CD4-positive, alpha-beta T cell (primary cell): Measurements from ENCODE around the gene JMJD4. TPM values are rescaled to one million over a fixed set of nuclear protein-coding genes. Genes with fewer than 3 reads are reported as not detected.

Experiments used
- ATAC-seq: fragments of 200-7000 bp; cut with Tn5 transposase; one replicate; pipeline ENCODE4 v1.10.0; 2022; ENCODE audit warnings: mild to moderate bottlenecking; ENCODE audit not compliant: poor library complexity
- CTCF ChIA-PET: fragments of 350-600 bp; sonication (Branson Sonifier 250); formaldehyde crosslinking; loops from one replicate; lab custom pipeline; 2021; ENCODE audit warnings: antibody characterized with exemption, inconsistent platforms; lab: Charles Lee
- POLR2A ChIA-PET: fragments of 350-600 bp; sonication (Branson Sonifier 250); formaldehyde crosslinking; loops from one replicate; lab custom pipeline; 2021; ENCODE audit warnings: antibody characterized with exemption, inconsistent platforms; lab: Charles Lee
- DNase-seq, 14 experiments: peaks; one replicate each; pipeline ENCODE4 v3.0.0-alpha.2; 2013 to 2020; ENCODE audit warnings: mixed read lengths in 2 of 14
- H3K27ac ChIP-seq, 2 donors: one replicate each; pipeline versions ENCODE4 v1.5.1 to v1.7.0; 2013; ENCODE audit warnings: low read length in 2 of 2, low read depth in 1 of 2, mild to moderate bottlenecking in 1 of 2
- H3K27me3 ChIP-seq, 2 experiments: 1 replicate in 1 of 2; 2 replicates in 1 of 2; pipeline versions ENCODE4 v1.6.1 to v1.7.0; 2013; ENCODE audit warnings: low read length in 2 of 2, control low read depth in 1 of 2, mild to moderate bottlenecking in 1 of 2, moderate library complexity in 1 of 2; ENCODE audit not compliant: insufficient read depth in 2 of 2, control insufficient read depth in 1 of 2
- H3K36me3 ChIP-seq: one replicate; pipeline ENCODE4 v1.6.1; 2013; ENCODE audit warnings: low read length, control low read depth; ENCODE audit not compliant: insufficient read depth
- H3K4me1 ChIP-seq: one replicate; pipeline ENCODE4 v1.6.1; 2013; ENCODE audit warnings: low read length, control low read depth; ENCODE audit not compliant: insufficient read depth
- H3K4me3 ChIP-seq: one replicate; pipeline ENCODE4 v1.5.1; 2013; ENCODE audit warnings: mild to moderate bottlenecking, low read length, moderate library complexity
- H3K9me3 ChIP-seq, 2 experiments: 1 replicate in 1 of 2; 2 replicates in 1 of 2; pipeline versions ENCODE4 v1.6.1 to v1.7.0; 2013; ENCODE audit warnings: low read length in 2 of 2, mild to moderate bottlenecking in 2 of 2, control low read depth in 1 of 2, moderate library complexity in 1 of 2; ENCODE audit not compliant: control insufficient read depth in 1 of 2, insufficient read depth in 1 of 2
- H3K27ac Mint-ChIP-seq: one replicate; pipeline ENCODE4 v1.8.0; 2020; ENCODE audit warnings: mixed read lengths
- H3K27me3 Mint-ChIP-seq: one replicate; pipeline ENCODE4 v1.8.0; 2021; ENCODE audit warnings: mixed read lengths
- H3K36me3 Mint-ChIP-seq: one replicate; pipeline ENCODE4 v1.8.0; 2021; ENCODE audit warnings: low read depth, mixed read lengths
- H3K4me1 Mint-ChIP-seq: one replicate; pipeline ENCODE4 v1.8.0; 2021; ENCODE audit warnings: low read depth, mixed read lengths
- H3K4me3 Mint-ChIP-seq: one replicate; pipeline ENCODE4 v1.8.0; 2020; ENCODE audit warnings: mild to moderate bottlenecking, mixed read lengths
- H3K9me3 Mint-ChIP-seq: one replicate; pipeline ENCODE4 v1.8.0; 2020; ENCODE audit warnings: mixed read lengths
- intact Hi-C, 2 experiments: fragments of 100-400 bp; cut with DNase I in 1 of 2; cut with micrococcal nuclease in 1 of 2; formaldehyde crosslinking; loops; one replicate each; pipeline versions ENCODE4 v1.15.1 to v1.9.0; 2023 to 2025; cut with DNase I, micrococcal nuclease
- total RNA-seq, 174 experiments: library from RNA in 2 of 174; stranded (reverse) in 2 of 174; gene quantifications; one replicate each; pipeline ENCODE4 v1.2.3 and lab custom pipeline; 2021 to 2026
- TF ChIP-seq, protein P1 (sequence below): fragments of 200-600 bp; IDR thresholded peaks from one replicate; pipeline ENCODE4 v1.8.0; 2022; ENCODE audit warnings: antibody characterized with exemption, mild to moderate bottlenecking

JMJD4 gene
- total RNA-seq, 2 experiments from 2014 or later: 11.4 to 11.9 TPM

DNA sequence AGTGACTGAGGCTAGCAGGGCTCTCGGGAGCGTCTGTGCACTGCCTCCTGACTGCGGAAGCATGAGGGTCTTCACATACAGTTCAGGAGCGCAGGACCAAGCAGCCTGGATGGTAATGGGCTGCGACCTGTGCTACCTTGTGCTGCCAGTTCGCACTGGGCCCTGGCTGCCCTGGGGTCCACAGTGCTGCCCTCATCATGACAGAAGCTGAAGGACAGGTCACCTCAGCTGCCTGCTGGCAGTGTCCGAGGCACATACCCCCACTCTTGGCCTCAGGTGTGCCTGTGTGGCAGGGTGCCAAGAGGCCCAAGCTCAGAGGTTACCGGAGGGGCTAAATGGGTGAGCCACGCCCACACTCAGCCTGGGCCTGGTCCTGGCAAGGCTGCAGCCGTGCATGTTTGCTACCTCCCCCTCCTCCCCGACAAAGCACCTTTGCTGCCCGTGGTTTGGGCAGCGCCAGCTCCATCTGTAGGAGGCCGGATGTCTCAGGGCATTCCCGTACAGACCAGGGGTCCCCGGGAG lies 4.4 kb downstream of the JMJD4 start:
- peaks cover 16% of the 10 kb centered on the region for H3K36me3 ChIP-seq
- H3K27me3 ChIP-seq: no peaks in the 10 kb centered on the region
- intact Hi-C loops: loop anchor here in 1 of 2 experiments (5.0 to 10.0 kb wide), 4 partner anchors 168 to 1894 kb away; partner anchors contain the start of genes C1orf35, MRPL55, TAF5L and URB2
- Mint-ChIP-seq H3K36me3 (peaks cover 8% of the 10 kb centered on the region), H3K9me3 (no peaks in the 10 kb centered on the region), H3K4me1 (peaks cover 41% of the 10 kb centered on the region), H3K27ac (peak overlapping the region; percentile 76), H3K27me3 (peaks cover 5% of the 10 kb centered on the region), H3K4me3 (peak overlapping the region; percentile 88)
- CTCF ChIA-PET: interaction anchor here (0.7 to 1.9 kb wide), 4 partner anchors 31 to 223 kb away, joined by 3 to 6 read pairs (median 4); no protein-coding TSS in a partner anchor
- H3K4me1 ChIP-seq: peaks cover 44% of the 10 kb centered on the region
- peak in 1 of 14 experiments; percentile 39 for DNase-seq
- H3K9me3 ChIP-seq: no peaks in the 10 kb centered on the region
- no peak for ATAC-seq
- H3K4me3 ChIP-seq: no peak overlapping the region
- POLR2A ChIA-PET: interaction anchor here (0.7 to 1.5 kb wide), 2 partner anchors 57 to 225 kb away, joined by 3 read pairs; no protein-coding TSS in a partner anchor
- TF ChIP-seq, protein P1, sequence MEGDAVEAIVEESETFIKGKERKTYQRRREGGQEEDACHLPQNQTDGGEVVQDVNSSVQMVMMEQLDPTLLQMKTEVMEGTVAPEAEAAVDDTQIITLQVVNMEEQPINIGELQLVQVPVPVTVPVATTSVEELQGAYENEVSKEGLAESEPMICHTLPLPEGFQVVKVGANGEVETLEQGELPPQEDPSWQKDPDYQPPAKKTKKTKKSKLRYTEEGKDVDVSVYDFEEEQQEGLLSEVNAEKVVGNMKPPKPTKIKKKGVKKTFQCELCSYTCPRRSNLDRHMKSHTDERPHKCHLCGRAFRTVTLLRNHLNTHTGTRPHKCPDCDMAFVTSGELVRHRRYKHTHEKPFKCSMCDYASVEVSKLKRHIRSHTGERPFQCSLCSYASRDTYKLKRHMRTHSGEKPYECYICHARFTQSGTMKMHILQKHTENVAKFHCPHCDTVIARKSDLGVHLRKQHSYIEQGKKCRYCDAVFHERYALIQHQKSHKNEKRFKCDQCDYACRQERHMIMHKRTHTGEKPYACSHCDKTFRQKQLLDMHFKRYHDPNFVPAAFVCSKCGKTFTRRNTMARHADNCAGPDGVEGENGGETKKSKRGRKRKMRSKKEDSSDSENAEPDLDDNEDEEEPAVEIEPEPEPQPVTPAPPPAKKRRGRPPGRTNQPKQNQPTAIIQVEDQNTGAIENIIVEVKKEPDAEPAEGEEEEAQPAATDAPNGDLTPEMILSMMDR: no peak
- no peak overlapping the region for H3K27ac ChIP-seq

DNA sequence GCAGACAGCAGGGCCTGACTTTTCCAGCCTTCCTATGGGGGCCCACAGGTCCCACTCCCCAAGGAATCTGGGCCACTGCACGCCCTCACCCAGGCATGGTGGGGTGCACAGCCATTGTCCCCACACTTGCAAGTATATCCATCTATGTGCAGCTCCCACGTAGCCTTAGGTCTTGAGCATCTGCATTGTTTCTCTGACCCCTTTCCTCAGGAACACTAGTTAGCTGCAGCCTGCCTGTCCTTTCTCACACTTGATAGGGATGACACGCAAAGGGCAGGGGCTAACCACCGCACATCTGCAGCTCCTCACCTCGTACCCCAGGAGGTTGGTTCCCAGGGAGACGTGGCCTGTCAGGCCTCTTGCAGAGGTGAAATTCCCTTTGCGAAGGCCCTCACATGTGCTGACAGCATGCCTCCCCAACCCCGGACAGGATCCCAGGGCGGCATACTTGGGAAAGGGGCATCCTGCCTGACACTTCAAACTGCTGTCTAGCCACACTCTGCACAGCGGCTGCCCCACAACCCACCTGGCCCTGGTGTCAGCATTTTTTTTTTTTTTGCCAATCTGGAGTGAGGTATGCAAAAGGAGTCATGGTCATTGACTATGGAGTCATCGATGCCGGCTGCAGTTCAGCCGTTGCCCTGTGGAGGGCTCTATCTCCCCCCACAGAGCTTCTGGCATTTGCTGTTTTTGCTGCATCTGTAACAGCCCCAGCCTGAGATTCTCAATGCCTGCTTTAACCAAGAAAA lies 5.0 kb downstream of the JMJD4 start:
- ChIA-PET POLR2A (interaction anchor here (0.7 to 1.5 kb wide), 2 partner anchors 58 to 225 kb away, joined by 3 read pairs; no protein-coding TSS in a partner anchor), CTCF (interaction anchor here (0.7 to 1.9 kb wide), 4 partner anchors 32 to 224 kb away, joined by 3 to 6 read pairs (median 4); no protein-coding TSS in a partner anchor)
- Mint-ChIP-seq H3K4me3 (peak overlapping the region; percentile 88), H3K36me3 (peaks cover 8% of the 10 kb centered on the region), H3K27me3 (peaks cover 5% of the 10 kb centered on the region), H3K27ac (peak overlapping the region; percentile 76), H3K4me1 (peaks cover 41% of the 10 kb centered on the region), H3K9me3 (no peaks in the 10 kb centered on the region)
- no peaks in the 10 kb centered on the region for H3K9me3 ChIP-seq
- H3K36me3 ChIP-seq: peaks cover 16% of the 10 kb centered on the region
- peak; percentile 26 for ATAC-seq
- intact Hi-C loops: loop anchor here in 1 of 2 experiments (5.0 to 10.0 kb wide), 5 partner anchors 168 to 1895 kb away; partner anchors contain the start of genes C1orf35, MRPL55, TAF5L and URB2
- DNase-seq: peak in 5 of 14 experiments; percentile 36 to 68 (median 49)
- peak overlapping the region in 1 of 2 donors; percentile 36 for H3K27ac ChIP-seq
- no peaks in the 10 kb centered on the region for H3K27me3 ChIP-seq
- TF ChIP-seq, protein P1: peak; percentile 51
- H3K4me3 ChIP-seq: no peak overlapping the region
- peaks cover 42% of the 10 kb centered on the region for H3K4me1 ChIP-seq

DNA sequence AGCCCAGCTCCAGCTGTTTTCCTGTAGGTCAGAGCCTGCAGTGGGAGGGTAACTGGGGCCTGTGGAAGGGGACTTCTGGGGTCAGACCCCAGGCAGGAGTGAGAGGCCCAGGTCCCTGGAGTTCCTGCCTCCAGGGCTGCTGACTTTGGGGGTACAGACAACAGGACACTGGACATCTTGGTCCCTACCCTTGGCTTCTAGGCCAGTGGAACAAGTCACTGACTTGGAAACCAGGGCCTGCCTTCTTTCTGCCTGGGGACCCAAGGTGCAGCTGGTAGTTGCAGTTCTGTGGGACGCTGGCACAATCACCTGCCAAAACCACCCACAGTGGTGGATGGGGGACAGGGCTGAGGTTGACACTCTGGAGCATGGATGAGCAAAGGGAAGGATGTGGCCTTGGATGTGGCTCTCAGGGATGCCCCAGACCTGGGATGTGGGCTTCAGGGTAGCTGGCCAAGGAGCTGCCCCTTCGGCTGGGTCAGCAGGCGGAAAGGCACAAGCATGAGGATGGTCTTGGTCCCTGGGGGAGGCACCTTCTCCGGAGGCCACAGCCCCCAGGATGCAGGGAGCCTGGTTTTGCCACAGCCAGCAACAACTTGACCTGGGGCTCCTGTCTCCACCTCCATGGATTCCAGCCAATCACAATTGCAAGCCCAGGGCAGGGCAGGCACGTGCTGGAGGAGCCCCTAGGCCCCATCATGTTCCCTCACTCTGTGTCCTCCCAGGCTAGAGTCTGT lies 5.8 kb downstream of the JMJD4 start:
- Histone ChIP-seq H3K27me3 (no peaks in the 10 kb centered on the region), H3K4me1 (peaks cover 38% of the 10 kb centered on the region), H3K27ac (peak overlapping the region; percentile 23 to 36), H3K36me3 (peaks cover 16% of the 10 kb centered on the region), H3K4me3 (peak overlapping the region; percentile 77), H3K9me3 (no peaks in the 10 kb centered on the region)
- H3K27ac Mint-ChIP-seq: peak overlapping the region; percentile 76
- no peaks in the 10 kb centered on the region for H3K9me3 Mint-ChIP-seq
- ATAC-seq: no peak
- H3K27me3 Mint-ChIP-seq: peaks cover 5% of the 10 kb centered on the region
- DNase-seq: peak in 1 of 14 experiments; percentile 26
- ChIA-PET CTCF (interaction anchor here (1.8 to 1.9 kb wide), 2 partner anchors 37 to 225 kb away, joined by 4 to 6 read pairs; no protein-coding TSS in a partner anchor), POLR2A (interaction anchor here (1.0 kb wide), 1 partner anchor 28 kb away, joined by 3 read pairs; no protein-coding TSS in a partner anchor)
- peaks cover 3% of the 10 kb centered on the region for H3K36me3 Mint-ChIP-seq
- TF ChIP-seq, protein P1: no peak
- intact Hi-C loops: loop anchor here in 1 of 2 experiments (5.0 kb wide), 1 partner anchor 548 kb away; no protein-coding TSS in a partner anchor
- H3K4me3 Mint-ChIP-seq: peak overlapping the region; percentile 88
- peaks cover 36% of the 10 kb centered on the region for H3K4me1 Mint-ChIP-seq
